B cell (primary cell): Measurements from ENCODE around the gene DENND1A. TPM values are rescaled to one million over a fixed set of nuclear protein-coding genes. Genes with fewer than 3 reads are reported as not detected.

ENCODE experiments used
- ATAC-seq: fragments of 200-7000 bp; cut with Tn5 transposase; one replicate; pipeline ENCODE4 v1.10.0; 2021; ENCODE audit warnings: low read depth, mild to moderate bottlenecking, moderate number of reproducible peaks, moderate library complexity
- CTCF ChIA-PET: fragments of 350-600 bp; sonication (Branson Sonifier 250); formaldehyde crosslinking; loops from one replicate; lab custom pipeline; 2021; ENCODE audit warnings: antibody characterized with exemption, inconsistent platforms; lab: Charles Lee
- POLR2A ChIA-PET: fragments of 350-600 bp; sonication (Branson Sonifier 250); formaldehyde crosslinking; loops from one replicate; lab custom pipeline; 2021; ENCODE audit warnings: antibody characterized with exemption; lab: Charles Lee
- DNase-seq: peaks from one replicate; pipeline ENCODE4 v3.0.0; 2013
- H2AFZ ChIP-seq: 2 replicates; pipeline ENCODE4 v1.6.1; 2012; ENCODE audit warnings: mild to moderate bottlenecking, low read depth, low read length; ENCODE audit not compliant: insufficient read depth, poor library complexity, severe bottlenecking
- H3K27ac ChIP-seq, 2 donors: 1 replicate in 1 of 2; 2 replicates in 1 of 2; pipeline ENCODE4 v1.5.1; 2012 to 2013; ENCODE audit warnings: low read length in 2 of 2, mild to moderate bottlenecking in 2 of 2, moderate library complexity in 1 of 2
- H3K27me3 ChIP-seq, 4 experiments: fragments of 200-600 bp in 1 of 4; sonication (generic) in 1 of 4; replicated peaks in 1 of 4; 1 replicate in 2 of 4; 2 replicates in 2 of 4; pipeline versions ENCODE4 v1.6.1 to v1.7.0; 2013 to 2016; ENCODE audit warnings: low read length in 3 of 4, mild to moderate bottlenecking in 2 of 4, mixed read lengths in 1 of 4, moderate library complexity in 1 of 4; ENCODE audit not compliant: insufficient read depth in 4 of 4, control insufficient read depth in 3 of 4; ENCODE audit errors: control extremely low read depth in 1 of 4
- H3K36me3 ChIP-seq, 2 experiments: replicated peaks in 1 of 2; 1 replicate in 1 of 2; 2 replicates in 1 of 2; pipeline versions ENCODE4 v1.6.1 to v1.7.1; 2013; ENCODE audit warnings: low read length in 1 of 2; ENCODE audit not compliant: insufficient read depth in 2 of 2, control insufficient read depth in 1 of 2; ENCODE audit errors: control extremely low read depth in 1 of 2, extremely low read depth in 1 of 2
- H3K4me1 ChIP-seq, 2 donors: fragments of 200-600 bp in 1 of 2; sonication (generic) in 1 of 2; 1 replicate in 1 of 2; 2 replicates in 1 of 2; pipeline versions ENCODE4 v1.5.1 to v1.6.1; 2013 to 2017; ENCODE audit warnings: low read length in 2 of 2; ENCODE audit not compliant: control insufficient read depth in 2 of 2, insufficient read depth in 2 of 2
- H3K4me2 ChIP-seq: replicated peaks from 2 replicates; pipeline ENCODE3; 2012; ENCODE audit warnings: mild to moderate bottlenecking, low read depth, low read length; ENCODE audit not compliant: poor library complexity, severe bottlenecking
- H3K4me3 ChIP-seq, 5 experiments: fragments of 200-600 bp in 1 of 5; sonication (generic) in 1 of 5; 1 replicate in 3 of 5; 2 replicates in 2 of 5; pipeline versions ENCODE4 v1.5.1 to v1.7.0; 2011 to 2016; ENCODE audit warnings: low read length in 4 of 5, mild to moderate bottlenecking in 4 of 5, low read depth in 2 of 5, control low read depth in 1 of 5, moderate library complexity in 1 of 5; ENCODE audit not compliant: insufficient read depth in 1 of 5; ENCODE audit errors: control extremely low read depth in 1 of 5, extremely low read depth in 1 of 5
- H3K79me2 ChIP-seq: fragments of 200-600 bp; sonication (generic); one replicate; pipeline ENCODE4 v1.6.0; 2016; ENCODE audit warnings: low read length; ENCODE audit not compliant: control insufficient read depth, insufficient read depth
- H3K9ac ChIP-seq: fragments of 200-600 bp; sonication (generic); 2 replicates; pipeline ENCODE4 v1.6.1; 2017; ENCODE audit warnings: mild to moderate bottlenecking, low read length, moderate library complexity
- H3K9me3 ChIP-seq, 3 donors: one replicate each; pipeline versions ENCODE4 v1.6.1 to v1.7.1; 2013; ENCODE audit warnings: low read length in 2 of 3; ENCODE audit not compliant: control insufficient read depth in 2 of 3, insufficient read depth in 1 of 3; ENCODE audit errors: control extremely low read depth in 1 of 3
- H4K20me1 ChIP-seq: 2 replicates; pipeline ENCODE4 v1.6.0; 2012; ENCODE audit warnings: mild to moderate bottlenecking, low read length; ENCODE audit not compliant: insufficient read depth, control insufficient read depth, poor library complexity, severe bottlenecking
- H3K27ac Mint-ChIP-seq: one replicate; pipeline ENCODE4 v1.8.0; 2021; ENCODE audit warnings: mixed read lengths
- H3K27me3 Mint-ChIP-seq: one replicate; pipeline ENCODE4 v1.8.0; 2021; ENCODE audit warnings: mixed read lengths
- H3K4me1 Mint-ChIP-seq: one replicate; pipeline ENCODE4 v1.8.0; 2021; ENCODE audit warnings: mixed read lengths
- H3K4me3 Mint-ChIP-seq: one replicate; pipeline ENCODE4 v1.8.0; 2021; ENCODE audit warnings: mixed read lengths
- H3K9me3 Mint-ChIP-seq: one replicate; pipeline ENCODE4 v1.8.0; 2022; ENCODE audit warnings: mixed read lengths; ENCODE audit not compliant: insufficient read depth
- EZH2 ChIP-seq: IDR thresholded peaks from 2 replicates; pipeline ENCODE4 v1.6.1; 2012; ENCODE audit warnings: borderline replicate concordance, low read depth, mild to moderate bottlenecking, moderate library complexity, low read length; ENCODE audit not compliant: insufficient read depth, poor library complexity, severe bottlenecking
- WGBS: methylation state at CpG from one replicate; pipeline ENCODE4 v1.1.5; 2013; ENCODE audit warnings: missing lambda C conversion rate; ENCODE audit not compliant: insufficient coverage; 5-methylcytosine and 5-hydroxymethylcytosine counted together
- intact Hi-C: fragments of 100-400 bp; cut with micrococcal nuclease; formaldehyde crosslinking; loops from one replicate; pipeline ENCODE4 v1.10.0; 2022
- polyA plus RNA-seq: library from polyadenylated mRNA; depleted of rRNA; stranded (reverse); fragments of >200 nt; gene quantifications from 2 replicates; pipeline ENCODE4 v1.2.3, GENCODE V29; 2012
- total RNA-seq, 2 donors: library from RNA; stranded (reverse); fragments of 120-200 nt in 1 of 2; gene quantifications; 1 replicate in 1 of 2; 2 replicates in 1 of 2; pipeline versions ENCODE4 v1.2.3 to v1.2.4, GENCODE V29; 2013 to 2022
- TF ChIP-seq, protein P1 (sequence below): fragments of 200-600 bp; IDR thresholded peaks from one replicate; pipeline ENCODE4 v1.8.0; 2022; ENCODE audit warnings: antibody characterized with exemption, mild to moderate bottlenecking

The DENND1A gene
- total and polyA plus RNA-seq, 2 donors (not counting 1 experiment from before 2014, with no cell fraction given), result 10.8 to 26.0 TPM

DNA sequence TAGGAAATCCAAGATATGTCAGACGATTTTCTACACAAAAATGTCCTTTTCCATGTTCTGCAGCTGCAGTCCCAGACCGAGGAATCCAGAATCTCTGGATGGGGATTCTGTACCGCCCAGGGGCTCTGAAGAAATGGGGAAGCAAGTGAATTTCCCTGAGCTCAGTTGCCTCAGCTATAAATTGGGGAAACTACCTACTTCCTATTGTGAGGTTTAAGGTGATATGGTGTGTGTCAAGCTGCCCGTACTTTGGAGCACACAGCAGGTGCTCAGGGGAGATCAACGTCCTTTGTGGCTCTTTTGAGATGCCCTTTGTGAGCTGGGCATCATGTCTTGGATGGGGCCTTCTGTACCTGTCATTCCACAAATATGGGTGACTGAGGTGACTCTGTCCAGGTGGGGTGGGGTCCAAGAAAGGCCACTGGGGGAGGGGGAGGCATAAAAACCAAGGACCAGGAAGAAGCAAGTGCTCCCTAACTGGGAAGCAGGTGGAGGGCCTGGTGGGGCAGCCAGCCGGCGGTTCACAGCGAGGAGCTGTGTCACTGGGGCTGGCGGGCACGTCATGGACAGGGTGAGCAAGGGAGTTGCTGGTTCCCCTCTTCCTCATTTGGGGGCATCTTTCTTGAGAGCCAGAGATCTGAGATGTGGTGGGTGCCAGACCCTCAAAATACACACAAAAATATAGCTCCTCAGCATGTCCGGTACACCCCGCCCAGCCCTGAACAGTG, 457.9 kb downstream of the DENND1A start:
- Histone ChIP-seq H2AFZ (no peak overlapping the region), H3K9me3 (no peaks in the 10 kb centered on the region), H3K36me3 (peaks cover 0 to 3% of the 10 kb centered on the region in 2 experiments), H3K4me1 (peaks cover 0 to 4% of the 10 kb centered on the region in 2 donors), H3K4me3 (no peak overlapping the region), H3K9ac (no peak overlapping the region), H3K27me3 (no peaks in the 10 kb centered on the region), H3K27ac (no peak overlapping the region), H4K20me1 (no peaks in the 10 kb centered on the region), H3K79me2 (no peaks in the 10 kb centered on the region), H3K4me2 (no peak overlapping the region)
- intact Hi-C loops, result no loop called here
- peaks cover 4% of the 10 kb centered on the region for H3K4me1 Mint-ChIP-seq
- H3K9me3 Mint-ChIP-seq, result no peaks in the 10 kb centered on the region
- no peak overlapping the region for H3K4me3 Mint-ChIP-seq
- WGBS, result 91% methylated on average over 11 of the region's 12 CpGs
- peak overlapping the region; percentile 62 for H3K27ac Mint-ChIP-seq
- POLR2A ChIA-PET, result no interaction called here
- CTCF ChIA-PET, result no interaction called here
- ATAC-seq, result no peak
- no peak for DNase-seq
- TF ChIP-seq, protein P1, sequence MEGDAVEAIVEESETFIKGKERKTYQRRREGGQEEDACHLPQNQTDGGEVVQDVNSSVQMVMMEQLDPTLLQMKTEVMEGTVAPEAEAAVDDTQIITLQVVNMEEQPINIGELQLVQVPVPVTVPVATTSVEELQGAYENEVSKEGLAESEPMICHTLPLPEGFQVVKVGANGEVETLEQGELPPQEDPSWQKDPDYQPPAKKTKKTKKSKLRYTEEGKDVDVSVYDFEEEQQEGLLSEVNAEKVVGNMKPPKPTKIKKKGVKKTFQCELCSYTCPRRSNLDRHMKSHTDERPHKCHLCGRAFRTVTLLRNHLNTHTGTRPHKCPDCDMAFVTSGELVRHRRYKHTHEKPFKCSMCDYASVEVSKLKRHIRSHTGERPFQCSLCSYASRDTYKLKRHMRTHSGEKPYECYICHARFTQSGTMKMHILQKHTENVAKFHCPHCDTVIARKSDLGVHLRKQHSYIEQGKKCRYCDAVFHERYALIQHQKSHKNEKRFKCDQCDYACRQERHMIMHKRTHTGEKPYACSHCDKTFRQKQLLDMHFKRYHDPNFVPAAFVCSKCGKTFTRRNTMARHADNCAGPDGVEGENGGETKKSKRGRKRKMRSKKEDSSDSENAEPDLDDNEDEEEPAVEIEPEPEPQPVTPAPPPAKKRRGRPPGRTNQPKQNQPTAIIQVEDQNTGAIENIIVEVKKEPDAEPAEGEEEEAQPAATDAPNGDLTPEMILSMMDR, result no peak
- TF ChIP-seq EZH2, result no peak
- H3K27me3 Mint-ChIP-seq, result no peaks in the 10 kb centered on the region

DNA sequence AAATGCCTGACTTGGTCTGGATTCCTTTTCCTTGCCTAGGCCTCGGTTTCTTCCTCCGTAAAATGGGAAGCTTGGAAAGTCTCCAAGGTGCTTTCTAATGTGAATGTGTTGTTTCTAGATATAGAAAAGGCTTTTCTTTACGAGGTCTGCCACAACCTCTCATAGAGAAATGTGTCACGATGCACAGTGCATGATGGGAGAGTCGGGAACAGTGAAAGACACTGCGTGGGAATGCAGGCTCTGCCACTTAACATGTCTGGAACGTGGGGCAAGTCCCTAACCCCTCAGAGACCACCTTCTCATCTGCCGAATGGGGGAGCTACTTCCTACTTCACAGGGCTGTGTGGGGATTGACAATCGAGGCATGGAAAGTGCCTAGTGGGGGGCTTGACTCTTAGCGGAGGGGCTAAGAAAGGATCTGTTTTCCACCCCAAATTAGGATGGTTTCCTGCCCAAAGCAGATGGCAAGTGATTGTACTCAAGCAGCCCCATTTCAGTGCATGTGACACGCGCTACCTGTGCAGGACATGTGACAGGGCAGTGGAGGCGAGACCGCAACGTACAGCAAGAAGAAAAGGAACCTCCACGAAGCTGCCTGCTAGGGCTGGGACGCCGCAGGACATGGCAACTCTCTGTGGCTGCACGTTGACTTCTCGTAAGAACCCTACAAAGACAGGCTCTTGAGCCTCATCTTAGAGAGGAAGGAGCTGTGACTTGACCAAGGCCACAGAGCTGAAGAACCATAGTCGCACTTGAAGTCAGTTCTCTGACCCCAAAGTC, 458.7 kb downstream of the DENND1A start:
- no peaks in the 10 kb centered on the region for H3K27me3 ChIP-seq
- no peak overlapping the region for H3K27ac ChIP-seq
- H3K36me3 ChIP-seq, result peaks cover 0 to 3% of the 10 kb centered on the region in 2 experiments
- H3K9me3 ChIP-seq, result no peaks in the 10 kb centered on the region
- H3K27me3 Mint-ChIP-seq, result no peaks in the 10 kb centered on the region
- ChIA-PET POLR2A (no interaction called here), CTCF (no interaction called here)
- H3K4me1 Mint-ChIP-seq, result peaks cover 4% of the 10 kb centered on the region
- H3K9me3 Mint-ChIP-seq, result no peaks in the 10 kb centered on the region
- H3K27ac Mint-ChIP-seq, result no peak overlapping the region
- H3K4me1 ChIP-seq, result peaks cover 0 to 4% of the 10 kb centered on the region in 2 donors
- intact Hi-C loops, result no loop called here
- TF ChIP-seq EZH2, result no peak
- TF ChIP-seq, protein P1, result no peak
- DNase-seq (no peak), ATAC-seq (no peak)
- H3K79me2 ChIP-seq, result no peaks in the 10 kb centered on the region
- 98% methylated on average over 15 of the region's 21 CpGs for WGBS
- no peak overlapping the region for H3K9ac ChIP-seq
- H3K4me2 ChIP-seq, result no peak overlapping the region
- H2AFZ ChIP-seq, result no peak overlapping the region
- no peak overlapping the region for H3K4me3 Mint-ChIP-seq
- H3K4me3 ChIP-seq, result no peak overlapping the region
- H4K20me1 ChIP-seq, result no peaks in the 10 kb centered on the region
